ENCODE data around the gene ACTL6B.
A peak's percentile ranks its signal among the peaks of the same experiment; 100 is the strongest.

The ACTL6B gene

DNA sequence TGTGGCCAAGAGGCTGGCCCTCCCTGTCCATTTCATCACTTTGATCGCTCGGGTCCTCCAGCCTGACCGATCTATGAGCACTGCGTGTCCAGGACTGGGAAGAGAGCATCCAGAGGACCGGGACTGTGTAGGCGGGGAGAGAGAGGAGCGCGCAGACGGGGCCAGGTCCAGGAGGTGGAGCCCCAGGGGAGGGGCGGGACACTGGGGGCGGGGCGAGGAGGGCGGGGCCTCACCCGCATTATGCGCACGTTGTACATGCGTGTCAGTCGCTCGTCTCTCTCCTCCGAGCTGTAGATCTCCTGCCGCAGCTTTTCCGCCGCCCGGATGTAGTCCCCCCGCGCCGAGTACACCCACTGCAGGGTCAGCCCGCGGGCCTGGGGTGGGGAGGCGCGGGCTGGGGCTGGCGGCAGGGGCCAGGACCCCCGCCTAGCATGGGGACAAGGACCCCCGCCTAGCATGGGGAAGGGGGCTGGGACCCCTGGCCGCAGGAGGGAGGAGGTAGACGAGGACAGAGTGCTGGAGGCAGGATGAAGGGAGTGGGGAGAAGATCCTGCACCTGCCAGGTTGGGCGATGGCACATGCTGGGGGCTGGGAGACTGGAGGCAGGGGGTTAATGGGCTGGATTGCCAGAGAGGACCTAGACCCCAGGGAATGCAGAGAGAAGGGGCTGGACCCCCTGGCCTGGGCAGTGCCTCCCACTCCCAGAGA lies 29.6 kb downstream of the ACTL6B start:
- peak; percentile 32 for DNase-seq

DNA sequence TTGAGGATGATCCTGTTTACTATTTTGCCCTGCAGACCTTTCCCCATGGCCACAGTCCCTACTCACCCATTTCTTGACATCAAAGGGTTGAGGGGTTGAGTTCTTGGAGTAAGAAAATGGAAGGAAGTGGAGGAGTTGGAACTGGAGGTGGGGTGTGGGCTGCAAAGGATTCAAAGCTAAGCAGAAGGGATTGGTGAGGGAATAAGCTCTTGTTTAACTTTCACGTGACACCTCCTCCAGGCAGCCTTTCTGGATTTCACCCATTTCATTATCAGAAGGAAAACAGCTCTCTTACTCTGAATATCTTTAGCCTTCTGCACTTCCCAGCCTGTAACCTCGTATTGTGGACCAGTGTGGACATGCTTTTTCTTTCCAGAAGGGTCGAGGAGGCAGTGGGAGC lies 30.2 kb downstream of the ACTL6B start:
- no peak for DNase-seq

DNA sequence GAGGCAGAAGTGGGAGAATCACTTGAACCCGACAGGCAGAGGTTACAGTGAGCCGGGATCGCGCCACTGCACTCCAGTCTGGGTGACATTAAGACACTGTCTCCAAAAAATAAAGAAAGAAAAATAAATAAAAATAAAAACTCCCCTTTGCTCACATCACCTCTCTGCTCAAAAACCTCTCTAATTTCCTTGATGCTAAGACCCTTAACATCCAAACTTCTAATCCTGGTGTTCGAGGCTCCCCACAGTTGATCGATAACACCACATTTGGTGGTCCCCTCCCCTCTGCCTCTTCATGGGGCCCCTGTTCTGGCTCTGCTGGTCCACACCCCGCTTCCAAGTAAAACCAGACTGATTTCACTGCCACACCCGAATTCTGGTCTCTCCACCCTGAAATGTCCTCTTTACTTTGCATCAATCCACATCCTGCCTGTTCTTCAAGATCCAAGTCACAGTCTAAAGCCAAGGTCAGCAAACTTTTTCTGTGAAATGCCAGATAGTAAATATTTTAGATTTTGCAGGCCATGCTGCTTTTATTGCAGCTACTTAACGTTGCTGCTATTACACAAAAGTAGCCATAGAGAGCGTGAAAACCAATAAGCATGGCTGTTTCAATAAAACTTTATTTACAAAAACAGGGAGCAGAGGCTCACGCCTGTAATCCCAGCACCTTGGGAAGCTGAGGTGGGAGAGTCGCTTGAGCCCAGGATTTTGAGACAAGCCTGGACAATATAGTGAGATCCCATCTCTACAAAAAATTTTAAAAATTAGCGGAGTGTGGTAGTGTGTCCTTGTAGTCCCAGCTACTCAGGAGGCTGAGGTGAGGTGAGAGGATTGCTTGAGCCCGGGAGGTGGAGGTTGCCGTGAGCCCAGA lies 32.1 kb downstream of the ACTL6B start:
- no peak for DNase-seq

DNA sequence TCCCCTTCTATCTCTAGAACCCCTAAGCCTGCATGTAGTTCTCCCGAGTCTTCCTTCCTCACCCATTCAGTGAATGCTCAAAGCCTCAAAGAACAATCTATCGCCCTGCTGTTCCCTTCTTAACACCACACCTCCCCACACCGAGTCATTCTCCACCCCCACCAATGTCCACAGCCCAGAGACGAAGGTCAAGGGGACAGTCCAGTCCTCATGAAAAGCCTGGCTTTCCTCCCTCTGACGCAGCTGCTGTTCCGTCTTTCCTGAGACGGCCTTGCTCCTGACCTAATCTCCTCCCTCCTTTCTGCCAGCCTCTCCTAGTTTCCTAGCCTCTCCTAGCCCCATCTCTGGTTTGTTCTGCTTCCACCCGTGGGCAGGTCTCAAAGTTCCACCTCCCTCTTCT lies 34.7 kb downstream of the ACTL6B start:
- DNase-seq: no peak

DNA sequence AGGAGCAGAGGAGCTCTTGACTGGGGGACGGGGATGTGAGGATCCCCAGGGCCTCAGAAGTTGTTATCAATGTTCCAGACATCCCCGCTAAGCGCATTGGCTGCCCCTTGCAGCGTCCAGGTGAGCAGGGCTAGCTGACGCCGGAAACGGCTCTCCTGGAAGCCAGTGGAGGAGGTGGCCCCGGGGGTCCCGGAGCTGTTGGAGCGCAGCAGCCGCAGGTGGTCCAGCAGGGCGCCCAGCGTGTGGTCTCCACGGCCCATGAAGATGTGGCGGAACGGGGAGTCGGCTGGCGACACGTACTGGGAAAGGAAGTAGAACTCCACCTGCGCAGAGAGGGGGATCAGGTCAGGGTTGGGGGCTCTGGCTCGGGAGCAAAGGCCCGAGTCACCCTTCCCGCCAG lies 35.4 kb downstream of the ACTL6B start:
- DNase-seq: no peak

DNA sequence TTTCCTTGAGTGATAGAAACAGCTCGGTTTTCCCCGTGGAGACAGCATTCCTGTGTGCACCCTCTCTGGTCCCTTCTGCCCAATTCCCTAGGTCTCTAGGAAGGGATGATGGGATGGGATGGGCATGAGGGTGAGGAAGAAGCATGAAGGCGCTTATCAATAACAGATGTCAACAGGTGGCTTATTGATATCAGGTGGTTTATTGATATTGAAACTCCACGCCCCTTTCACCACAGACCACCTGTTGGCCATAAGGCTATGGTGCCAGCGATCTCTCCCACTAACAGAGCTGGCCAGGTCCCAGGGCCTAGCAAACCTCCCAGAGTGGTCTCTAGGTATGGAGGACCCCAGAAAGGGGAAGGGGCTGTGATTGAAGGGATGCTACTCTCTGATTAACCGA lies 36.0 kb downstream of the ACTL6B start:
- no peak for DNase-seq

DNA sequence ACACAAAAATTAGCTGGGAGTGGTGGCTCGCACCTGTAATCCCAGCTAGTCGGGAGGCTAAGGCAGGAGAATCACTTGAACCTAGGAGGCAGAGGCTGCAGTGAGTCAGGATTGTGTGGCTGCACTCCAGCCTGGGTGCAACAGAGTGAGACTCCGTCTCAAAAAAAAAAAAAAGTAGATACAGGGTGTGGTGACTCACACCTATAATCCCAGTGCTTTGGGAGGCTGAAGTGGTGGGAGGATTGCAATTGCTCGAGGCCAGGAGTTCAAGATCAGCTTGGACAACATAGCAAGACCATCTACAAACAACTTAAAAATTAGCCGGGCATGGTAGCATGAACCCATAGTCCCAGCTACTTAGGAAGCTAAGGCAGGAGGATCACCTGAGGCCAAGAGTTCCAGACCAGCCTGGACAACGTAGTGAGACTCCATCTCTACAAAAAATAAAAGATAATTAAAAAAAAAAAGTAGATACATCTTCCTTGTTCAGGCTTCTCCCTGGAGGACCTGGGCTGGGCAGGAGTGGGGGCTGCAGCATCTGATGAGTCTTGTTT lies 41.9 kb downstream of the ACTL6B start:
- DNase-seq: no peak

DNA sequence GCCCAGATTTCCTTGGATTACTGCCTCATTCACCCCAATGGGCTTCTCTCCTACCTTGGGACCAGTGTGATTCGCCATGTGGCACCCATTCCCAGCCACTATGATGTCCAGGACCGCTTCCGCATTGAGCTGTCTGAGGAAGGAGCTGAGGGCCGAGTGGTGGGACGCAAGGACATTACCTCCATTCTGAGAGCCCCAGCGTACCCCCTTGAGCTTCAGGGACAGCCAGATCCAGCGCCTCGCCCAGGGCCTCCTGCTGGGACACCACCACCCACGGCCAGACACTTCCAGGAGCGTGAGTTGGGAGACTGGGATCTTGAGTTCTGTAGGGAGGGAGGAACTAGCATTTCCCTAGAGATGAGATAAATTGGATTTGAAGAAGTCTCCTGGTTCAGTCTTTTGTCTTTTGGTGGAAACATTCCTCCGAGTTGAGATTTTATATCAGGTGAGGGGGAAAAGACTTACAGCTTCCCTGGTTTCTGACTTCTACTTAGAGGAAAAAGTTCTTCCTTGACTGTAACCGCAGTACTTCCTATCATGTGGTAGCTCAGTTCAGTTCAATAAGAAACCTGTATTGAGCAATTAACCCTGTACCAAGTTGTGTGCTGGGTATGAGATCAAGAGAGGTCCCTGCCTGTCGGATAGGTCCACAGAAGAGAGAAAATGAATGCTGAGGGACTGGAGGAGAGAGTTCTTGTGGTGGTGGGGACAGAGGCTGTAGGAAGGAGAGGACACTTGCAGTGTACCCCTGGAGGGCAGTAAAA lies 42.7 kb downstream of the ACTL6B start:
- DNase-seq: no peak

DNA sequence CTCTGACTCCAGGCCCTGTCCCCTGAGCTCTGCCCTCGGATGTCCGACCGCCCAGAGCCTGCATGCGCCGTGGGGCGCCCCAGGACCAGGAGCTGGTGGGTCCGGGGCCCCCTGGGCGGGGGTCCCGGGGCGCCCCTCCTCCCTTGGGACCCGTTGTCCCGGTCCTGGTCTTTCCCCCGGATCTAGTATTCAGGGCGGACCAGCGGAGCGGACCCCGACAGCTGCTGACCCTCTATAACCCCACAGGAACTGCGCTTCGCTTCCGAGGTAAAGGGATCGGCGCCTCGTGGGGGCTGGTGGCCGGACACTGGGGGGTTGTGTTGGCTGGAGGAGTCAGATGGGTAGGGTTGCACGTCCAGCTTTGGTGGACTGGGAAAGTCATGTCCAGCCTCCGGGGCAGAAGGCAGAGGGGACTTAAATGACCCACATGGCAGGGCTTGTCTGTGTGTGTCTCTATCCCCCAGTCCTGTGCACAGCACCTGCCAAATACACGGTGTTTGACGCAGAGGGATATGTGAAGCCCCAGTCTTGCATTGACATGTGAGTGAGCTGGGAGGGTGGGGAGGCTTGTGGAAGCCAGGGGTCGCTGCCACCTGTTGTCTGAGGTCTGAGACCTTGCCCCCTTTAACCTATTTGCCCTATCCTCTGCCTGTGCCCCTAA lies 43.4 kb downstream of the ACTL6B start:
- DNase-seq: no peak

DNA sequence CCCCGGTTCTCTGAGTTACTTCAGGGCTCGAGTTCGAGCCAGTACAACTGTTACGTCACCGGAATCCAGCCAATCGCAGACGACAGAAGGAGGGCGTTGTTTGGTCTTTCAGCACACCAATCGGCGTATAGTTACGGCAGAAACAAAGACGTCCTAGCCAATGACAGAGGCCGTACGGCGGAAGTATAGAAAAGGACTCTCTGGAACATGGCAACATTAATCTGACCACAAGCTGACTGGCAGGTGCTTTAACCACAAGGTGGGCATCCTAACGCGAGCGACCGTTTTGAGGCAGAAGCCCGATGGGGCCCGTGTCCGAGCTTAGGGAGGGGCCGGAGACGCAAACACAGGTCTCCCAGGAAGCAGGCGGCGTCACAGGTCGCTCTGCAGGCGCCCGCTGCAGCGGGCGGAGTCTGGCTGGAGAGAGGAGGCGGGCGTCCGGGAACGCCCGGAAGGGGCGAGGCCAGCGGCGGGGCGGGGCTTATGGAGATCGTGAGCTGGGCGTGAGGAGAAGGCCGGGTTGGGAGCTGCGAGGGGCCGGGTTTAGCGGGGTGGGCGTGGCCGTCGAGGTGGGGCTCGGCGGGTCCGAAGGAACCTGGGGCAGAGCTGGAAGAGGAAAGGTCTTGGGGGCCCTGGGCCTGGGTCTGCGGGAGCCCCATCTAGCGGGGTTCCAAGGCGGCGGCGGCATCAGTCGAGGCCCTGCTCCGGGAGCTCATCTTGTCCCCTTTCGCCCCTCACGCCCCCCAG lies 44.1 kb downstream of the ACTL6B start, which contains the start of gene MOSPD3:
Gene MOSPD3, plus strand, starts transcription at position 558 of the 747 bp plus-strand sequence. CDS start 252 bp downstream, outside the sequence.
- peak; percentile 99 for DNase-seq

DNA sequence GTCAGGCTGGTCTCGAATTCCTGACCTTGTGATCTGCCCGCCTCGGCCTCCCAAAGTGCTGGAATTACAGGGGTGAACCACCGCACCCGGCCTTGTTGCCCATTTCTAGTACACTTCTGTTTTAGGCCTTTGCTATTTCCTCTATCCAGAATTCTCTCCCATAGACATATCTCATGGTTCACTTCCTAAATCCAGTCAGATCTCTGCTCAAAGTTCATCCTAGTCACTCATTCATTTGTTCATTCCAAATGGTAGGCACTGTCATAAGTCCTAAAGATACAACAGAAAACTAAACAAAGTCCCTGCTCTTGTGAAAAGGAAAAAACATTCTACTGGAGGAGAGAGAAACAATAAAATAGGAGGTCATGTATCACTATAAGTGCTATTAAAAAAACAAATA lies 46.3 kb downstream of the ACTL6B start:
- no peak for DNase-seq

DNA sequence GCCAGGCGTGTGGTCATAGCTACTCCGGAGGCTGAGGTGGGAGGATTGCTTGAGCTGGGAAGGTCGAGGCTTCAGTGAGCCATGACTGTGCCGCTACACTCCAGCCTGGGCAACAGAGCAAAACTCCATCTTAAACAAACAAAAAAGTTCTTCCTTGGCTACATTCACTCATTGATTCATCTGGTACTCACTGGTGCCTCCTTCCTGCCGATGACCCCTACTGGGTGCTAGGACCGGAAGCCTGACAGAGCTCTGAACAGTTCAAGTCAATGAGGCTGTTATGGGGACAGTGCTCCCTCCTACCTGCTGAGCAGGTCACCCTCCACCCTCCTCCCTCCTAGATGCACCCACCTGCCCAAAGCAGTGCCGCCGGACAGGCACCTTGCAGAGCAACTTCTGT lies 49.1 kb downstream of the ACTL6B start:
- DNase-seq: no peak

DNA sequence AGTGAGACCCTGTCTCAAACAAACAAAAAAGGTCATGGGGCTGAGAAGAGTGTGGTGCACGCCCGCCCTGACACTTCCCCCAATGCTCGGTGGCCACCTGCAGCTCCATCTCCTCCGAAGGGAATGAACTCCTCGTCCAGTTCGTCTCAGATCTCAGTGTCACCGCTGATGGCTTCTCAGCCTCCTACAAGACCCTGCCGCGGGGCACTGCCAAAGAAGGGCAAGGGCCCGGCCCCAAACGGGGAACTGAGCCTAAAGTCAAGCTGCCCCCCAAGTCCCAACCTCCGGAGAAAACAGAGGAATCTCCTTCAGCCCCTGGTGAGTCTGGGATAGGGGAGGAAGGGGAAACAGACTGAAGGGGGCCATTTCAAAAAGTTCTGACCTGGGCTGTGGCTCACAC lies 49.9 kb downstream of the ACTL6B start:
- no peak for DNase-seq

DNA sequence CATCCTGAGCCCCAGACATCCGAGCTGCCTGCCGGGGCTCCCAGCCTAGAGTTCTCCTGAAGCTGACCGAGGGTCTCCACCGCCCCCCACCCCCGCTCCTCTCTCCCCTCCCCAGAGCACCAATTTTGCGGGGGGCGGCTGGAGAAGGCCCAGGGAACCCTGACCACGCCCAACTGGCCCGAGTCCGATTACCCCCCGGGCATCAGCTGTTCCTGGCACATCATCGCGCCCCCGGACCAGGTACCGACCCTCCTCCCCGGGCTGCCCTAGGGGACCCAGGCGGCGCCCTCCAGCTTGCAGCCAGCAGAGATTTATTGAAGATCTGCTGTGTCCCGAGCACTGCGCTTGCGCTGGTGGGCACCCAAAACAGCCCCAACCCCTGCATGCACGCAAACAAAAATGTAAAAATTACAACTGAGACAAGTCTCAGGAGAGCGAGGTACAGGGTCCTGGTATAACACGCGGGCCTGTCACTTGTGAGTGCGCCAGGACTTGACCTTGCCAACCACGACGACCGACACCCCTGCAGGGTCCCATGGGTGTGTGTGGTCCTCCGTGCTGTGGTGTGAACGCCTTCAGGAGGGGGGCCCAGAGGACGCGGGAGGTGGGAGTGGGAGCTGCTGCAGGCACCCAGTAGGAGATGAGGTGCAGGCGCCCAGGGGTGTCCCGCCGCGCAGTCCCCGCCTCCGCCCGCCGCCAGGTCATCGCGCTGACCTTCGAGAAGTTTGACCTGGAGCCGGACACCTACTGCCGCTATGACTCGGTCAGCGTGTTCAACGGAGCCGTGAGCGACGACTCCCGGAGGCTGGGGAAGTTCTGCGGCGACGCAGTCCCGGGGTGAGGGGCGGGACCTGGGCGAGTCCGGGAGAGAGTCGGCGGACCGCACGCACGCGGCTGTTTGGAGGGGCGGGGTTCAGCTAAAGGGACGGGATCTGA lies 51.0 kb downstream of the ACTL6B start:
- DNase-seq: no peak

DNA sequence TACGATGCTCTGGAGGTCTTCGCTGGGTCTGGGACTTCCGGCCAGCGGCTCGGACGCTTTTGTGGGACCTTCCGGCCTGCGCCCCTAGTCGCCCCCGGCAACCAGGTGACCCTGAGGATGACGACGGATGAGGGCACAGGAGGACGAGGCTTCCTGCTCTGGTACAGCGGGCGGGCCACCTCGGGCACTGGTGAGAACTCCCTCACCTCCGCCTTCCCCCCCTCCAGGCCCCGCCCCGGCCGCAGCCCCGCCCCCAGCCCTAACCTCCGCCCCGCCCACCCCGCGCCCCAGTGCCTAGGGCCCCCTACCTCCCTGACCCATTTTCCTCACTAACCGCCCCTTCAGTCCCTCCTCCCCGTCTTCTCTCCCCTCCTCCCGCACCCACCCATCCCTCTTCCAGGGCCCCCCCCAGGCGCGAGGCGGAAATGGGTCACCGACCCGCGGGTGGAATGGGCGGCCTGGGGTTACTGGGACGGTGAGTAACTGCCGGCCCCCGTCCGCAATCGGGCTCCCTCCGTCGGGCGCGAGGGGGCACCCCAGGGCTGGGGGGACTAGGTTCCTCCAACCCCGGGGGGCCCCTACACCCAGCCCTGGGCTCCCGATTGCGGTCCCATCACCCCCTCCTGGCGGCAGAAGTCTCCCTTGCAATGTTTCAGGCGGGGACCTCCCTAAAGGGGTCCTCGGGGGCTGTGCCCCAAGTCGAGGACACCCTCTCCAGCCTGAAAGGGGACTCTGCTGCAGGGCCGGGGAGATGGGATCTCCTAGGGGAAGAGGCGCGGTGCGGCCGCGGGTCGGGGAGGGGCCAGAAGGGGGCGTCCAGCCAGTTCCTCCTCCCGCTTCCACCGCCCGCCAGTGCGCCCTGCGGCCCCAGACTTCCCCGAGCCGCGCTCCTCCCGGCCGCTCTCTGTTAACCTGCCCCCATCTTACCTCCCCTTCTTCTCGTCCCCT lies 51.9 kb downstream of the ACTL6B start:
- no peak for DNase-seq

DNA sequence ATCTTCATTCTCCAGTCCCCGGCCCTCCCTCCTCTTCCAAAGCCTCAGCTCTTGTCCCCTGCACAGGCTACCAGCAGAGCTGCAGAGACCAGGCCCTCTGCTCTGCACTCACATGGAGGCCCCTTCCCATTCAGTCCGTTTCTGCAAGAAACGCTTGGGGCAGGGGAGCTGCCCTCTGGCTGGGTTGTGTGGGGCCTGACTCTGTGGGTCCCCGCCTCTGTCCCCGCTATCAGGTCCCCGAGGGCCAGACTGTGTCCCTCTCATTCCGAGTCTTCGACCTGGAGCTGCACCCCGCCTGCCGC lies 52.6 kb downstream of the ACTL6B start:
- no peak for DNase-seq

DNA sequence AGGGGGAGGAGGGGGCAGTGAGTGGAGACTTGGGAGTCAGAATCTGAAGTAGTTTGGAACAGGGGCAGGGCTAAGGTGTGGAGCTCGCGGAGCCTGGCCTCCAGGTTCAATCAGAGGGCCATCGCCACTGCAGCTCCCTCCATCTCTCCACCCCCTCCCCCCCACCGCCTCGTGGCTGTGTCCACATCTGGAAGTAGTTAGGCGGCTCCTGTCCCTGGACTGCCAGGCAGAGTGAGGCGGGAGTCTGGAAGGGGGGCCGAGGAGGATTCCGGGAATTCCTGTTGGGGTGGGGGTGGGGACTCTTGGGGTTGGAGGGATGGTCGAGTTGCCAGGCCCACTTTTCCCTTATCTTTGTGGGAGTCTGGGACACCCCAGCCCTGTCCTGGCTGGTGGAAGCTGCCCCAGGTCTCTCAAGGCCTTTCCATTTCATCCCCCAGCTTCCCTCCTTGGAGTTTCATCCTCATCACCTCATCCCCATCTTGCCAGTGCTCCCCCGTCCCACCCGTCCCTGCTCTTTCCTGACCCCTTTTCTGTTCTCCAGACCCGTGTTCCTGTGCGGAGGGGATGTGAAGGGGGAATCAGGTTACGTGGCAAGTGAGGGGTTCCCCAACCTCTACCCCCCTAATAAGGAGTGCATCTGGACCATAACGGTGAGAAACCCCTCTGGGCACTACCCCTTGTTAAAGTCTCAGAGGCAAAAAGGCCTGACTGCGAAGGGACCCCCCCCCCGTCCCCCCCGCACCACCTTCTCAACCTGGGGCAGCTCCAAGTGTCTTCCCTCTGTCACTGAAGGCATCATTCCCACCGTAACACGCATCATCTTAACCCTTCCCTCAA lies 53.1 kb downstream of the ACTL6B start:
- no peak for DNase-seq

DNA sequence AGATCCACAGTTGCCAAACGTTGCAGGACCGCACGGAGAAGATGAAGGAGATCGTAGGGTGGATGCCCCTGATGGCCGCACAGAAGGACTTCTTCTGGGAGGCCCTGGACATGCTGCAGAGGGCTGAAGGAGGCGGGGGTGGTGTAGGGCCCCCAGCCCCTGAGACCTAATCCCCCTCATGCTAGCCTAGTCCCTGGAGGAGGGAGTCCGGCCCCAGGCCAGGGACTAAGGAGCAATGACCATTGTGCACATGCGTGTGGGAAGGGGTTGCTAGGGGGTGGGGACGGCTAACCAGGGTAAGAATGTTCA lies 55.6 kb downstream of the ACTL6B start:
- no peak for DNase-seq

Measured in NCI-H1417 treated with DMSO at 0.1 percent for 48 hours (cell line).